ENCODE measurements around the gene KIT.

The KIT gene

DNA sequence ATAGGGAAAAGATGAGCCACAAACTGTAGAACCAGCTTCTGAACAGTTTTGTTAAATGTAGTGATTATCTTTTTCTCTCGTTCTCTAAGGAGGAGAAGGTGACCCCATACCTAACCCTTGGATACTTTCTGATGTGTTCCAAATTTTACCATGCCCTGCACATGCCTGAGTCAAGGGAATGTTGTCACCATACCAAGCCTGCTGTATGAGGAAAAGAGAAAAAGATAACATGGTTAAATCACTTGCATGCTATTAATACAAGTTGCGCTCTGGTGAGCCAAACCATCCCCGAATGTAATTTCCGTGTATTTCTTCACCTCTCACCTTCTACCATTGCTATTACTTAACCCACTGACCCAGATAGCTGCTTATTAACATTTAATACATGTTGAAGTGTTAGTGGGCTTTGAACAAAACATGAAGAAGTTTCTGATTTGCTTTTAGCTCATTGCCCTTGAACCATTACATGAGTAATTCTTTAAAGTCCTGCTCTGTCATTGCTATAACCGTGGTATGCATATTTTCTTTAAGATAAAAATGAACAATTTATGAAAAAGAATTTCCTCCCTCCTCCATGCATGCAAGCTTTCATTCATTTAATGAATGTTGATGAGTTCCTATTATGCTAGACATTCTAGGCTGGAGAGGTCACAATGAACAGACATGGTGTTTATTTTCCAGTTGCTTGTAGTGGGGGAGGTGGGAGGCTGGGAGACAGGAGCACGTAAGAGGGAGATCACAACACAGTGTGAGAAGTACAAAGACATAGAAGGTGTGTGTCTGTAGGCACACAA lies 13.6 kb upstream of the KIT start:
- TF ChIP-seq, protein P1, sequence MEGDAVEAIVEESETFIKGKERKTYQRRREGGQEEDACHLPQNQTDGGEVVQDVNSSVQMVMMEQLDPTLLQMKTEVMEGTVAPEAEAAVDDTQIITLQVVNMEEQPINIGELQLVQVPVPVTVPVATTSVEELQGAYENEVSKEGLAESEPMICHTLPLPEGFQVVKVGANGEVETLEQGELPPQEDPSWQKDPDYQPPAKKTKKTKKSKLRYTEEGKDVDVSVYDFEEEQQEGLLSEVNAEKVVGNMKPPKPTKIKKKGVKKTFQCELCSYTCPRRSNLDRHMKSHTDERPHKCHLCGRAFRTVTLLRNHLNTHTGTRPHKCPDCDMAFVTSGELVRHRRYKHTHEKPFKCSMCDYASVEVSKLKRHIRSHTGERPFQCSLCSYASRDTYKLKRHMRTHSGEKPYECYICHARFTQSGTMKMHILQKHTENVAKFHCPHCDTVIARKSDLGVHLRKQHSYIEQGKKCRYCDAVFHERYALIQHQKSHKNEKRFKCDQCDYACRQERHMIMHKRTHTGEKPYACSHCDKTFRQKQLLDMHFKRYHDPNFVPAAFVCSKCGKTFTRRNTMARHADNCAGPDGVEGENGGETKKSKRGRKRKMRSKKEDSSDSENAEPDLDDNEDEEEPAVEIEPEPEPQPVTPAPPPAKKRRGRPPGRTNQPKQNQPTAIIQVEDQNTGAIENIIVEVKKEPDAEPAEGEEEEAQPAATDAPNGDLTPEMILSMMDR (IDR thresholded peaks at IDR 0.05; ENCODE audit: insufficient read depth, low read length, poor library complexity, severe bottlenecking), result no peak

DNA sequence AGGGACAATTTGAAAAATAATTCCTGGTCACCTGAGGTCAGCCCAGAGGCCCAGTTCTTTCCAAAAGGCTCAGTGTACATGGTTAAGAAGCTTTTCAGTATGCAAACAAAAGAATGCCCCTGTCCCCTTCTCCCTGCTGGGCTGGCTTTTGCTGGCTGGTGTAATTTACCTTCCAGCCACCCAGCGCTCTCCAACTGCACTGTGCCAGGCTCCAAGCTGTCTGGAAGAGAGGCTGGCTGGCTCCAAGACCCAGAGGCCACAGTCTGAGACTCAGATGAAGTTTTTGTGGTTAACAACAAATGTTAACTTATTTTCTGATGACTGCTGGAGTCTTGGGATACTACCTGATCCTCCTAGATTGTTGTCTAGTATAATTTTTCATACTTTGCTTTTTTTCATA lies 11.9 kb upstream of the KIT start:
- no peak for DNase-seq (ENCODE audit: extremely low read depth, insufficient read length)
- Histone ChIP-seq H3K4me3 (replicated peaks; ENCODE audit: low read depth, low read length) (no peak overlapping the region), H3K27me3 (replicated peaks; ENCODE audit: control insufficient read depth, insufficient read depth, low read length) (no peaks in the 10 kb centered on the region), H3K36me3 (ENCODE audit: control insufficient read depth, insufficient read depth, low read length) (no peaks in the 10 kb centered on the region)
- TF ChIP-seq, protein P1 (IDR thresholded peaks at IDR 0.05; ENCODE audit: insufficient read depth, low read length, poor library complexity, severe bottlenecking), result no peak

More for the DNA sequence above, 13.6 kb upstream of the KIT start:
- no peak overlapping the region for H3K4me3 ChIP-seq (replicated peaks; ENCODE audit: low read depth, low read length)
- no peaks in the 10 kb centered on the region for H3K36me3 ChIP-seq (ENCODE audit: control insufficient read depth, insufficient read depth, low read length)
- no peak for DNase-seq (ENCODE audit: extremely low read depth, insufficient read length)
- no peaks in the 10 kb centered on the region for H3K27me3 ChIP-seq (replicated peaks; ENCODE audit: control insufficient read depth, insufficient read depth, low read length)

DNA sequence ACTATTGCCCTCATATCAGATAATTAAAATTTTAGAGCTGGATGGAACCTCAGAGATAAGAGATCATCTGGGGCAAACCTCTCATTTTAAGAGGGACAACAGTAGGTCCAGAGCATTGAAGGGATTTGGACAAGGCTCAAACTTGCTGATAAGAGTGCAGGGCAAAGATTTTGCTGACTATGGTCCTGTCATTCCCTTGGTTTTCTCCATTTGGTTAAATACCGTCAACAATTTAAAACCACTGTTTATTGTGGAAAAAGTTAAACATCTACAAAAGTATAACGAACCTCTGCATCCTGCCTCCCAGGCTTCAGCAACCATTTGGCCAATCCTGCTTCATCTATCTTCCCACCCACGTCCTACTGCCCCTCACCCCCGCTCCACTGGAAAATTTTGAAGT lies 10.7 kb upstream of the KIT start:
- TF ChIP-seq, protein P1 (IDR thresholded peaks at IDR 0.05; ENCODE audit: insufficient read depth, low read length, poor library complexity, severe bottlenecking), result no peak
- Histone ChIP-seq H3K4me3 (replicated peaks; ENCODE audit: low read depth, low read length) (no peak overlapping the region), H3K27me3 (replicated peaks; ENCODE audit: control insufficient read depth, insufficient read depth, low read length) (no peaks in the 10 kb centered on the region), H3K36me3 (ENCODE audit: control insufficient read depth, insufficient read depth, low read length) (no peaks in the 10 kb centered on the region)
- no peak for DNase-seq (ENCODE audit: extremely low read depth, insufficient read length)

DNA sequence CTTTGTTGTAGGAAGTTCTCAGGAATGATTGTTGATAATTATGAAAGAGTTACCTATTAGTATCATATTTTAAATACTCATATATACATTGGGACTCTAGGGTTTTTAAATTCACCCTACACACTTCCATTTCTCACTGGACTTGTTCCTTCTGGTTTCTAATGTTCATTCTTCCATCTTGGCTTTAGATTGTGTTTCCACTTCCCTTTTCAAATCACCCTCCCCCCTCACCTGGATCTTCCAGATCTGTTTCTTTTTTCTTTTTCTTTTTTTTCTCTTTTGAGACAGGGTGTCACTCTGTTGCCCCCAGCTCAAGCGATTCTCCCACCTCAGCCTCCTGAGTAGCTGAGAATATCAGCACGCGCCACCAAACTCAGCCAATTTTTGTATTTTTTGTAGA lies 6.7 kb upstream of the KIT start:
- Histone ChIP-seq H3K4me3 (replicated peaks; ENCODE audit: low read depth, low read length) (no peak overlapping the region), H3K27me3 (replicated peaks; ENCODE audit: control insufficient read depth, insufficient read depth, low read length) (no peaks in the 10 kb centered on the region), H3K36me3 (ENCODE audit: control insufficient read depth, insufficient read depth, low read length) (no peaks in the 10 kb centered on the region)
- no peak for DNase-seq (ENCODE audit: extremely low read depth, insufficient read length)
- TF ChIP-seq, protein P1 (IDR thresholded peaks at IDR 0.05; ENCODE audit: insufficient read depth, low read length, poor library complexity, severe bottlenecking), result no peak

DNA sequence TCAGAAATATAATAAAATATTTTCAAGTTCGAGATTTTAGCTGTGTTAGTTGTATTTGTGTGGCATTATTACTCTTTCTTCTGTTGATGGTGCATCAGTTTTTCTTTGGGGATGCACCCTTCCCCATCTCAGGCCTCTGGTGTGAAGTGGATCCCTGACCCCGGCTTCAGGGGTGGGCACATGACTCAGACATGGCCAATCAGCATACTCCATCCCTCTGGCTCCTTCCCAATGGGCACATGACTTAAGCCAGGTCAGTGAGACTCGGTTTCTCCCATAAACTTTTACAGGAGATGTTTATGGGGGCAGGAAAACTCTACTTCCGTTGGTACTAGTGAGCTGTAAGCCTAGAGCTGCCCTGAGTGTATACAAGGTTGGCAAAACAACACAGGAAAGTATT lies 3.0 kb upstream of the KIT start:
- Histone ChIP-seq H3K27me3 (replicated peaks; ENCODE audit: control insufficient read depth, insufficient read depth, low read length) (no peaks in the 10 kb centered on the region; the same call in 1 of the 2 replicates), H3K4me3 (replicated peaks; ENCODE audit: low read depth, low read length) (no peak overlapping the region), H3K36me3 (ENCODE audit: control insufficient read depth, insufficient read depth, low read length) (no peaks in the 10 kb centered on the region)
- TF ChIP-seq, protein P1 (IDR thresholded peaks at IDR 0.05; ENCODE audit: insufficient read depth, low read length, poor library complexity, severe bottlenecking), result no peak
- no peak for DNase-seq (ENCODE audit: extremely low read depth, insufficient read length)
